Memory B cell (primary cell): ENCODE results near the gene GAP43.

Source experiments
- ATAC-seq: fragments of 150-1000 bp; cut with Tn5 transposase; 2 replicates; pipeline ENCODE4 v1.10.0; 2021; ENCODE audit warnings: low read depth, mild to moderate bottlenecking, moderate library complexity
- DNase-seq, 2 donors: peaks; one replicate each; pipeline ENCODE4 v3.0.0; 2022; ENCODE audit warnings: low spot score in 2 of 2
- H3K27ac Mint-ChIP-seq: one replicate; pipeline ENCODE4 v1.8.0; 2022; ENCODE audit warnings: mild to moderate bottlenecking, moderate library complexity, mixed read lengths
- H3K27me3 Mint-ChIP-seq: one replicate; pipeline ENCODE4 v1.8.0; 2022; ENCODE audit warnings: mixed read lengths
- H3K36me3 Mint-ChIP-seq: one replicate; pipeline ENCODE4 v1.8.0; 2022; ENCODE audit warnings: mild to moderate bottlenecking, mixed read lengths
- H3K4me1 Mint-ChIP-seq: one replicate; pipeline ENCODE4 v1.8.0; 2022; ENCODE audit warnings: mixed read lengths
- H3K4me3 Mint-ChIP-seq: one replicate; pipeline ENCODE4 v1.8.0; 2022; ENCODE audit warnings: mild to moderate bottlenecking, moderate library complexity, mixed read lengths
- H3K9me3 Mint-ChIP-seq: one replicate; pipeline ENCODE4 v1.8.0; 2022; ENCODE audit warnings: mixed read lengths

GAP43 gene

DNA sequence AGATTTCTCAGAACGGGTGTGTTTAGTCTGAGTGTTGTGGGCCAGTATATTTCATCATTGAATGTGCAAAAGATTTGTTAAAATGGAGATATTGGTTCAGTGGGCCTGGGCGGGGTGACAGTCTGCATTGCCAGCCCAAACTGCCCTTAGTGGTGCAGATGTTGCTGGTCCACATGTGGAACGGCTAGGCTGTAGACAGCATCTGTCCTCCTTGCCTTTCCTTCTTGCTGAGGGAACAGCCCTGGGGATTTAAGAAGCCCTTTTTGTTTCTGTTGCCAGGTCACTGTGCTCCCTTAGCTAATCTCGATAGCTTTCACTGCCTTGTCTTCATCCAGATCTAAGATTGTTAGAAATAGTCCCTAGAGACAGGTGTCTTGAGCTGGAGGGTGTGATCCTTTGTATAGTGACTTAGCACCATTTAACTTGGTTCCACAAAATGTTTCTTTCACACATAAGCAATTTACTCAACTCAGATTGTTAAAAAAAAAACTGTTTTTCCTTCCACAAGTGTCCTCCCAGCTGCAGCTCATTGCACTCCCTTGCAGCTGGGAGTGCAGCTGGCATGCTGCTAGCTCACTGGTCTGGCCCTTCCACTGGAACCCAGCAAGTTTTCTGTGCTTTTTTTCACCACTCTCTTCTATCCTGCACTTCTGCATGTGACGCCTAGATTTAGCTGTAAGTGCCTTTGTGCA lies 37.5 kb downstream of the GAP43 start:
- Mint-ChIP-seq H3K9me3 (no peaks in the 10 kb centered on the region), H3K4me1 (peaks cover 27% of the 10 kb centered on the region), H3K27ac (peak overlapping the region; percentile 99), H3K27me3 (no peaks in the 10 kb centered on the region), H3K36me3 (no peaks in the 10 kb centered on the region), H3K4me3 (no peak overlapping the region)
- DNase-seq, result no peak
- ATAC-seq, result no peak

DNA sequence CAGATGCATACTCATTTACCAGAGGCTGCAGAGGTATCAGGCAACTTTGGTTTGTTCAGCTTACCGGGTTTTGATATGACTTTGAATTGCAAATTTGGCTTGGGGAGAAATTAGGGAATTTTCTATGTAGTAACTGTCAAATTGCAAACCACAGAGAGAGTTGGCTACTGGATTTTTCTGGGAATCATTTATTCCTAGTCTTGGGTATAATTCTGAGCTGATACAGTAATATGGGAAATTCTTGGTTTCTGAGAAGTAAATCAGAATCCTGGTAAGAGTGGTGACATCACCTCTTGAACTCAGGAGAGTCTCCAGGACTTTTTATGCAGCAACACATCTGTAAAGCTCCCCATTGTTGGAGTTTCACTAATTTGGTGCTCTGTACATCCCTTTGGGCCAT lies 39.0 kb downstream of the GAP43 start:
- no peak overlapping the region for H3K27ac Mint-ChIP-seq
- H3K4me3 Mint-ChIP-seq, result no peak overlapping the region
- no peaks in the 10 kb centered on the region for H3K36me3 Mint-ChIP-seq
- no peak for DNase-seq
- H3K4me1 Mint-ChIP-seq, result peaks cover 23% of the 10 kb centered on the region
- no peaks in the 10 kb centered on the region for H3K27me3 Mint-ChIP-seq
- no peak for ATAC-seq
- H3K9me3 Mint-ChIP-seq, result no peaks in the 10 kb centered on the region

- ATAC-seq, result no peak
- Mint-ChIP-seq H3K27me3 (no peaks in the 10 kb centered on the region), H3K9me3 (no peaks in the 10 kb centered on the region), H3K4me1 (peaks cover 16% of the 10 kb centered on the region), H3K27ac (no peak overlapping the region), H3K36me3 (no peaks in the 10 kb centered on the region), H3K4me3 (no peak overlapping the region)
- DNase-seq, result no peak
Observed at GRCh38 chr3:115663414-115663813, 40.1 kb downstream of the GAP43 start.

DNA sequence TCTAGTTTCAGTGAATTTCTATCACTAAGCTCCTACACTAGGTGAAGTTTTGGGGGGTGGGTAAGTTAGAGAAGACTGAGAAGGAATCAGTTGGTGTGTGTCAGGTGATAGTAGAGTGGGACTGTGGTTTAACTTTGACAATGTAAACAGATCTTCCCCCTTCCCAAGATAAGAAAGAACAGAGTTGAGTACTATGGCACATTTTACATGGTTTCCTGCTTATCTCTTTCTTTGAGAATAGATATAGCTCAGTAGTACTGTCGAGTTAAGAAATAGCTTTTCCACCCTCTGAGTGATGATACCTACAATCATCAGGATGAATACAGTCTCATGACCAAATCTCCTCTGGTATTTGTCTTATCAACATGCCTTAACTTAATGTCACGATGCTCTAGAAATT lies 42.8 kb downstream of the GAP43 start:
- no peaks in the 10 kb centered on the region for H3K9me3 Mint-ChIP-seq
- DNase-seq (no peak), ATAC-seq (no peak)
- H3K27ac Mint-ChIP-seq, result no peak overlapping the region
- no peaks in the 10 kb centered on the region for H3K27me3 Mint-ChIP-seq
- no peak overlapping the region for H3K4me3 Mint-ChIP-seq
- no peaks in the 10 kb centered on the region for H3K36me3 Mint-ChIP-seq
- peaks cover under 1% of the 10 kb centered on the region for H3K4me1 Mint-ChIP-seq

DNA sequence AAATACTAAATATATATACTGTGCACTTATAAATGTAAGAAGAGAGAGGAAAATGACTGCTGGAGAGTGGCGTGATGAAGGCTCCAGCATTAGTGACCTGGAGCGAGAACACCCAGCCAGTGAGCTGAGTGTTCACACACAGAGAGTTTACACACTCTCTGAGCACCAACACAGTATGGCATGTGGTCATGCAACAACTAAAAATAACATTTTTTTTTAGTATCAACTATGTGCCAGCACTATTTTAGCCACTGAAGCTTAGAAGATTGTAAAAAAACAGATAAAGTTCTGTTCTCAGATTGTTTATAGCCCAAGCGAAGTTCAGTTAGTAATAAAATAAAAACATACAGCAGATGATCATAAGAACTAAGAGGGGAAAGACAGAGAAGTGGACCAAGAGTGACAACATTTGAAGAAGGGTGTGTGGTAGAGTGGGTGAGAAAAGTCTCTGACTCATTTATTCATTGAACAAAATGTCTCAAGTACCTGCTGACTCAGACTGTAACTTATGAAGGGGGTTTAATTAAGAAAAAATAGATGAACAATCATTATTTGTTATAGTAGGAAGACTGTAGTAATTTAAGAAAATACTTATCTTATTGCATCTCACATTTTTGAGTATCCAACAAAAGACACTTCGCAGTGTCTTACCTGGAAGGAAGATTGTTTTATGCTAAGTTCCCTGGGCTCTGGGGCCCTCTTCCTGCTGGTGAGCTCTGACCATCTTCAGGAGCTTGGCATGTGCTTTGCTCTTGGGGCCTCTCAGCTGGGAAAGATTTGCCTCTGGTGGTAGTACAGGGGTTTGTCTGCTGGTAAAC lies 43.8 kb downstream of the GAP43 start:
- Mint-ChIP-seq H3K36me3 (no peaks in the 10 kb centered on the region), H3K27ac (no peak overlapping the region), H3K9me3 (no peaks in the 10 kb centered on the region), H3K4me3 (no peak overlapping the region), H3K4me1 (peaks cover 3% of the 10 kb centered on the region), H3K27me3 (no peaks in the 10 kb centered on the region)
- DNase-seq (no peak), ATAC-seq (no peak)

DNA sequence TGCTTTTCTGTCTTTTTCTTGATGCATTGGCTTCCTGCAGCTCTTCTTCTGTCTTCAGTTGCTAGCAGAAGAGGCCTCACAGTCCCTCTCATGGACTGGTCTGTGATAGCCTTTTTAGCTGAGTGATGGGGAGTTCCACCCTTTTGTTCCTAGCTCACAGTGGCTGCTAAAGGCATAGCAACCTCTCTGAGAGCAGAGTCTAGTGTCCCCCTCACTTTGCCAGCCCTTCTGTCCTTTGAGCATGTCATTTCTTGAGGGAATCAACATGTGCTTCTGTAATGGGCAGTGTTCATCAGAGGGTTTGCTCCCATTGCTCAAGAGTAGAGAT lies 44.4 kb downstream of the GAP43 start:
- peak; percentile 22 for ATAC-seq
- H3K27ac Mint-ChIP-seq, result no peak overlapping the region

GRCh38 chr3:115670911-115671310 lies 47.6 kb downstream of the GAP43 start:
- H3K36me3 Mint-ChIP-seq, result no peaks in the 10 kb centered on the region
- H3K9me3 Mint-ChIP-seq, result no peaks in the 10 kb centered on the region
- peaks cover under 1% of the 10 kb centered on the region for H3K27me3 Mint-ChIP-seq
- no peak overlapping the region for H3K4me3 Mint-ChIP-seq
- ATAC-seq, result no peak
- H3K4me1 Mint-ChIP-seq, result peaks cover 4% of the 10 kb centered on the region
- DNase-seq, result no peak
- no peak overlapping the region for H3K27ac Mint-ChIP-seq

More for the DNA sequence above, 44.4 kb downstream of the GAP43 start:
- H3K27me3 Mint-ChIP-seq, result no peaks in the 10 kb centered on the region
- H3K4me1 Mint-ChIP-seq, result peaks cover 4% of the 10 kb centered on the region
- DNase-seq, result no peak
- H3K36me3 Mint-ChIP-seq, result no peaks in the 10 kb centered on the region
- H3K4me3 Mint-ChIP-seq, result no peak overlapping the region
- H3K9me3 Mint-ChIP-seq, result no peaks in the 10 kb centered on the region

DNA sequence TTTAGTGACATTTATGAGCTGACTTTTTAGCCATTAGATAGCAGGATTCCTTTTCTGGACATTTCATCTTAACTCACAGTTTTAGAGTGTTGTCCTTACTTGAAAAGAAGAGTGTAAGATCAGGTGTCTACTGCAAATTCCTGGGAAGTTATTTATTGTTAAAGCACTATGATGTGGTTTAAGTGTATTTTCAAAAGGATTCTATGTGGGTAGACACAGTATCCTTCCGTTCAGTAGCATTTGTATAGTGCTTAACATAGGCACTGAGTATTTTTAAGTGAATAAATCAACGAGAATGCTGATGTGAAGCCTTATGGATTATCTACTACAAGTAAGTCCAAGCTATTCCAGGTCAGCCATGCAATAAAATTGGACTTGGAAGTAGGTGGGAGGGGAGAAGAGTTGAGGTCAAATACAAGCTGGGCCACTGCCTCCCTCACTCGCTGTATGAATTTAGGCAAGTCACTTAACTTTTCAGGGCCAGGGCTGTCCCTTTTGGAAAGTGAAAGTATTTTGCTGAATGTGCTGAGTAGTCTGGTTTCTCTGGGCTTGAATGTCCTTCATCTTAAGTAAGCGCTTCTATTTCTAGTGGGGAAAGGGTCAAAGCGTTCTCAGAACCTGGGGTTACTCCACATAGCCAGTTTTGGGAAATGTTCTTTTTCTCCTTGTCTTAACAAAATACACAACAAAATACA lies 48.6 kb downstream of the GAP43 start:
- peaks cover 1% of the 10 kb centered on the region for H3K27me3 Mint-ChIP-seq
- no peak for DNase-seq

GRCh38 chr3:115673881-115674280 lies 50.6 kb downstream of the GAP43 start:
- no peak for DNase-seq
- Mint-ChIP-seq H3K36me3 (no peaks in the 10 kb centered on the region), H3K27me3 (peaks cover 1% of the 10 kb centered on the region), H3K9me3 (no peaks in the 10 kb centered on the region), H3K27ac (no peak overlapping the region), H3K4me3 (no peak overlapping the region), H3K4me1 (peaks cover 4% of the 10 kb centered on the region)
- no peak for ATAC-seq

More for the DNA sequence above, 48.6 kb downstream of the GAP43 start:
- Mint-ChIP-seq H3K4me3 (no peak overlapping the region), H3K27ac (no peak overlapping the region), H3K36me3 (no peaks in the 10 kb centered on the region), H3K9me3 (no peaks in the 10 kb centered on the region), H3K4me1 (peaks cover 4% of the 10 kb centered on the region)
- ATAC-seq, result peak; percentile 38

DNA sequence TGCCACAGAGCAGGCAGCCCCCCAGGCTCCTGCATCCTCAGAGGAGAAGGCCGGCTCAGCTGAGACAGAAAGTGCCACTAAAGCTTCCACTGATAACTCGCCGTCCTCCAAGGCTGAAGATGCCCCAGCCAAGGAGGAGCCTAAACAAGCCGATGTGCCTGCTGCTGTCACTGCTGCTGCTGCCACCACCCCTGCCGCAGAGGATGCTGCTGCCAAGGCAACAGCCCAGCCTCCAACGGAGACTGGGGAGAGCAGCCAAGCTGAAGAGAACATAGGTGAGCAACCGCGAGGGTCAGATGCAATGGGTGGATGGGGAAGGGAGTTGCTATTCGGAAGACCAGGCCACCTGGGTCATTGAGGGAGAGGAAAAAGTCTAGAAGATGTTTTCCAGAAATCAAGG lies 53.0 kb downstream of the GAP43 start:
- Mint-ChIP-seq H3K4me3 (no peak overlapping the region), H3K36me3 (no peaks in the 10 kb centered on the region), H3K27ac (no peak overlapping the region), H3K9me3 (no peaks in the 10 kb centered on the region), H3K4me1 (peaks cover 4% of the 10 kb centered on the region), H3K27me3 (peaks cover 6% of the 10 kb centered on the region)
- ATAC-seq (no peak), DNase-seq (no peak)

DNA sequence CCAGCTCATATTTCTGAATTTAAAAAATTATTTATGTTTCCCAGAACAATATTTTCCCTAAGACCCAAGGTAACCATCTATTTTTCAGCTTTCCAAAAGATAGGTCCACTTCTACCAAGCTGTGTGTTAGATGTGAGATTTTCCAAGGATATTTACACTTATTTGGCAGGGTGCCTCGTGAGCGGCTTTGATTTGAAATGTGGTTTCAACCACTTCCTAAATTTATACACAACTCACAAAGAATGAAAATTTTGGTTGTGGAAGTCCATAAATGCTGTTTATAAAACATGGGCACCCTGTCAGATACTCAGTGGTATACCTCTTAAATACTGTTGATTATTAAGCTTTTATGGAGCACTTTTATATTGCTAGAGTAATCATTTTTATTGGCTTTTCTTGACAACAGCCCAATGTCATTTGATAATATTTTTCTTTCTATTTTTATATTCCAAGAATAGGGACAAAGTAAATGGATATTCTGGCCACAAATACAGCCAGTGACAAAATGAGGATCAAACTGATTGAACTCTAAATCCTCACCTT lies 57.6 kb downstream of the GAP43 start:
- H3K36me3 Mint-ChIP-seq, result no peaks in the 10 kb centered on the region
- no peak overlapping the region for H3K4me3 Mint-ChIP-seq
- H3K27ac Mint-ChIP-seq, result no peak overlapping the region

GRCh38 chr3:115681736-115682135 lies 58.4 kb downstream of the GAP43 start:
- no peaks in the 10 kb centered on the region for H3K9me3 Mint-ChIP-seq
- no peaks in the 10 kb centered on the region for H3K36me3 Mint-ChIP-seq
- H3K4me1 Mint-ChIP-seq, result no peaks in the 10 kb centered on the region

More for the DNA sequence above, 57.6 kb downstream of the GAP43 start:
- Mint-ChIP-seq H3K4me1 (no peaks in the 10 kb centered on the region), H3K27me3 (peaks cover 6% of the 10 kb centered on the region), H3K9me3 (no peaks in the 10 kb centered on the region)
- DNase-seq (no peak), ATAC-seq (no peak)

DNA sequence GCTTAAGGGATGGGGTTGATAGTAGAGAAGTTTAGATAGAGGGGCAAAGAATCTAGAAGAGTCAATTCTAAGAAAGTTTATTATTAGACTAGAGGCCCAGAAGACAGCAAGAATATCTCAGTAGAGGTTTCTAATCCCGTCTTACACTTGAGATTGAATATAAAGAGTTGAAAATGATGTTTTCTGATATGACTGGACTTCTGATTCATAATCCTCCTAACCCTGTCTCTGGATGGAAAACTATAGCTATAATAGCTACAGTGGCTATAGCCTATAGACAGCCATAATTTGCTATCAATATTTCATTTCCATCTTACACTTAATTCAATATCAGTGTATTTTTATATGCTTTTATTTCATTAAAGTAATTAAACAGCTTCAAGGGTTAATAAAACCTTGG lies 60.0 kb downstream of the GAP43 start:
- ATAC-seq, result no peak
- no peak overlapping the region for H3K27ac Mint-ChIP-seq

More at GRCh38 chr3:115681736-115682135, 58.4 kb downstream of the GAP43 start:
- H3K27me3 Mint-ChIP-seq, result peaks cover 5% of the 10 kb centered on the region
- H3K27ac Mint-ChIP-seq, result no peak overlapping the region
- no peak overlapping the region for H3K4me3 Mint-ChIP-seq
- DNase-seq (no peak), ATAC-seq (no peak)

DNA sequence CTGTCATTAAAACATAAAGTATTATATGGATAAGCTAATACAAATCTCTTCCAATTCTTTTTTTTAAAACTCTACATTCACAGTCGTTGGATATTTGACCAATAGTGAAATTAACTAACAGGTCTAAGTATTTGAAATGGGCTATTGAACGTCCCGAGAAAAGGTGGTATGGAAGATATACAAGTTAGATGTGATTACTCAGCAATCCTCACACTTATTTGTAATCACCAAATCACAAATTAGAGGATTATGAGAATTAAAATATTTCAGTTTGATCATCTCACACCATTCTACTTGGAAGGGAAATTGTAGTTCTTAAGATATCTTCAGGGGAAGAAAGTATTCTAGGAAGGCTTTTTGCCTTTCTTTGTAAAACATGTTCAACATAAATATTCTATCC lies 60.5 kb downstream of the GAP43 start:
- no peaks in the 10 kb centered on the region for H3K4me1 Mint-ChIP-seq
- H3K36me3 Mint-ChIP-seq, result no peaks in the 10 kb centered on the region
- H3K27ac Mint-ChIP-seq, result no peak overlapping the region
- ATAC-seq (no peak), DNase-seq (no peak)
- H3K4me3 Mint-ChIP-seq, result no peak overlapping the region
- peaks cover 5% of the 10 kb centered on the region for H3K27me3 Mint-ChIP-seq
- H3K9me3 Mint-ChIP-seq, result no peaks in the 10 kb centered on the region

More for the DNA sequence above, 60.0 kb downstream of the GAP43 start:
- H3K4me1 Mint-ChIP-seq, result no peaks in the 10 kb centered on the region
- no peak overlapping the region for H3K4me3 Mint-ChIP-seq
- peaks cover 5% of the 10 kb centered on the region for H3K27me3 Mint-ChIP-seq
- no peak for DNase-seq
- no peaks in the 10 kb centered on the region for H3K36me3 Mint-ChIP-seq
- H3K9me3 Mint-ChIP-seq, result no peaks in the 10 kb centered on the region
